Mesenchymal stem cell (in vitro differentiated cells and primary cell): Measurements from ENCODE around the gene RP2.
A peak's percentile ranks its signal among the peaks of the same experiment; 100 is the strongest.

ENCODE experiments used
- DNase-seq: peaks from one replicate; pipeline ENCODE4 v3.0.0-alpha.2; 2013
- H2AFZ ChIP-seq: one replicate; pipeline ENCODE4 v1.6.1; 2013; ENCODE audit warnings: low read depth, mild to moderate bottlenecking, control low read depth, inconsistent platforms, low read length, moderate library complexity
- H2AK5ac ChIP-seq: 2 replicates; pipeline ENCODE4 v1.6.1; 2013; ENCODE audit warnings: low read length, moderate library complexity, mild to moderate bottlenecking, inconsistent platforms; ENCODE audit not compliant: severe bottlenecking
- H2BK120ac ChIP-seq: one replicate; pipeline ENCODE4 v1.6.1; 2013; ENCODE audit warnings: low read depth, mild to moderate bottlenecking, inconsistent platforms, low read length, moderate library complexity
- H2BK12ac ChIP-seq, 2 experiments: one replicate each; pipeline ENCODE4 v1.6.1; 2013; ENCODE audit warnings: inconsistent platforms in 2 of 2, low read length in 2 of 2, mild to moderate bottlenecking in 2 of 2, moderate library complexity in 2 of 2, control low read depth in 1 of 2
- H2BK15ac ChIP-seq: one replicate; pipeline ENCODE4 v1.6.1; 2013; ENCODE audit warnings: mild to moderate bottlenecking, low read depth, inconsistent platforms; ENCODE audit not compliant: poor library complexity, severe bottlenecking
- H2BK5ac ChIP-seq: 2 replicates; pipeline ENCODE4 v1.6.1; 2013; ENCODE audit warnings: low read depth, mild to moderate bottlenecking, low read length, control low read depth, inconsistent platforms; ENCODE audit not compliant: poor library complexity, severe bottlenecking
- H3K14ac ChIP-seq, 2 experiments: one replicate each; pipeline ENCODE4 v1.6.1; 2013; ENCODE audit warnings: inconsistent platforms in 2 of 2, low read length in 2 of 2, control low read depth in 1 of 2, mild to moderate bottlenecking in 1 of 2, moderate library complexity in 1 of 2
- H3K18ac ChIP-seq, 2 experiments: one replicate each; pipeline ENCODE4 v1.6.1; 2013; ENCODE audit warnings: inconsistent platforms in 2 of 2, low read length in 2 of 2, control low read depth in 1 of 2, low read depth in 1 of 2, mild to moderate bottlenecking in 1 of 2
- H3K23ac ChIP-seq, 2 experiments: one replicate each; pipeline ENCODE4 v1.6.1; 2013; ENCODE audit warnings: inconsistent platforms in 2 of 2, low read length in 2 of 2, mild to moderate bottlenecking in 2 of 2, moderate library complexity in 2 of 2, control low read depth in 1 of 2
- H3K27ac ChIP-seq: 2 replicates; pipeline ENCODE4 v1.5.1; 2013; ENCODE audit warnings: mild to moderate bottlenecking, moderate library complexity, low read length, control low read depth, inconsistent platforms; ENCODE audit not compliant: poor library complexity, severe bottlenecking
- H3K27me3 ChIP-seq, 2 experiments: 2 replicates each; pipeline versions ENCODE4 v1.6.1 to v1.7.0; 2013; ENCODE audit warnings: low read length in 2 of 2, mild to moderate bottlenecking in 2 of 2, moderate library complexity in 2 of 2, control low read depth in 1 of 2, inconsistent platforms in 1 of 2; ENCODE audit not compliant: control insufficient read depth in 1 of 2, insufficient read depth in 1 of 2
- H3K36me3 ChIP-seq, 2 experiments: 2 replicates each; pipeline versions ENCODE4 v1.6.1 to v1.7.0; 2013; ENCODE audit warnings: low read length in 2 of 2, control low read depth in 1 of 2, inconsistent platforms in 1 of 2, low read depth in 1 of 2, mild to moderate bottlenecking in 1 of 2; ENCODE audit not compliant: insufficient read depth in 2 of 2, control insufficient read depth in 1 of 2
- H3K4ac ChIP-seq, 2 experiments: one replicate each; pipeline ENCODE4 v1.6.1; 2013; ENCODE audit warnings: inconsistent platforms in 2 of 2, low read length in 2 of 2, mild to moderate bottlenecking in 2 of 2, moderate library complexity in 2 of 2, control low read depth in 1 of 2, low read depth in 1 of 2
- H3K4me1 ChIP-seq: 2 replicates; pipeline ENCODE4 v1.6.1; 2013; ENCODE audit warnings: low read depth, low read length, control low read depth; ENCODE audit not compliant: control insufficient read depth, insufficient read depth
- H3K4me2 ChIP-seq: 2 replicates; pipeline ENCODE4 v1.6.1; 2013; ENCODE audit warnings: low read length, mild to moderate bottlenecking, inconsistent platforms; ENCODE audit not compliant: poor library complexity, severe bottlenecking
- H3K4me3 ChIP-seq, 2 experiments: 2 replicates each; pipeline versions ENCODE4 v1.5.1 to v1.7.0; 2013; ENCODE audit warnings: low read length in 2 of 2, mild to moderate bottlenecking in 2 of 2, control low read depth in 1 of 2, low read depth in 1 of 2; ENCODE audit not compliant: insufficient read depth in 1 of 2
- H3K79me1 ChIP-seq: replicated peaks from 2 replicates; pipeline ENCODE4 v1.6.1; 2013; ENCODE audit warnings: mild to moderate bottlenecking, control low read depth, low read length, inconsistent platforms; ENCODE audit not compliant: poor library complexity, severe bottlenecking
- H3K9ac ChIP-seq: 2 replicates; pipeline ENCODE4 v1.7.0; 2013; ENCODE audit warnings: mild to moderate bottlenecking, low read length, moderate library complexity
- H3K9me3 ChIP-seq: 2 replicates; pipeline ENCODE4 v1.7.0; 2013; ENCODE audit warnings: mild to moderate bottlenecking, low read length; ENCODE audit not compliant: control insufficient read depth
- H4K8ac ChIP-seq: one replicate; pipeline ENCODE4 v1.6.1; 2013; ENCODE audit warnings: inconsistent platforms, mild to moderate bottlenecking, low read length, moderate library complexity
- H4K91ac ChIP-seq: one replicate; pipeline ENCODE4 v1.6.1; 2013; ENCODE audit warnings: mild to moderate bottlenecking, low read length, inconsistent platforms
- WGBS: methylation state at CpG from one replicate; pipeline ENCODE4 v1.1.7; 2013; ENCODE audit warnings: mixed read lengths; 5-methylcytosine and 5-hydroxymethylcytosine counted together

RP2 gene

GRCh38 chrX:46844913-46845312 lies 8.1 kb downstream of the RP2 start:
- Histone ChIP-seq H3K18ac (no peak overlapping the region), H2AFZ (no peak overlapping the region), H3K14ac (no peak overlapping the region), H2AK5ac (no peak overlapping the region), H4K8ac (no peak overlapping the region), H2BK120ac (no peak overlapping the region), H3K4me1 (peaks cover 4% of the 10 kb centered on the region), H2BK12ac (no peak overlapping the region), H3K79me1 (no peaks in the 10 kb centered on the region), H4K91ac (no peak overlapping the region), H3K4ac (no peak overlapping the region), H3K23ac (no peak overlapping the region), H2BK15ac (no peak overlapping the region), H3K9me3 (peaks cover 6% of the 10 kb centered on the region), H2BK5ac (no peak overlapping the region), H3K36me3 (no peaks in the 10 kb centered on the region), H3K27me3 (no peaks in the 10 kb centered on the region), H3K27ac (no peak overlapping the region), H3K4me2 (no peak overlapping the region), H3K4me3 (no peak overlapping the region), H3K9ac (no peak overlapping the region)
- no peak for DNase-seq

DNA sequence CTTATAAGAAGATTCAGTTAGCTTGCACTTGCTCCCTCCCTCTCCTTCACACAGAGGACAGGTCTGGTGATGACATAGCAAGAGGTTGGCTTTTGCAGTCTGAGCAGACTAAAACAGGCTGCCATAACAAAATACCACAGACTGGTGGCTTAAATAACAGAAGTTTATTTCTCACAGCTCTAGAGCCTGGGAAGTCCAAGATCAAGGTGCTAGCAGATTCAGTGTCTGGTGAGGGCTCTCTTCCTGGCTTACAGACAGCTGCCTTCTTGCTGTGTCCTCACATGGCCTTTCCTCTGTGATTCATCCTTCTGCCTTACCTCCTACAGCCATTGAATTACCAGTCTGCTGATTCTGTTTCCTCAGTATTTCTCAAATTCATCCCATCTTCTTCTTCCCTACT lies 13.1 kb downstream of the RP2 start:
- Histone ChIP-seq H4K91ac (no peak overlapping the region), H4K8ac (no peak overlapping the region), H2AFZ (no peak overlapping the region), H3K4ac (no peak overlapping the region), H3K4me3 (no peak overlapping the region), H3K27ac (no peak overlapping the region), H3K14ac (no peak overlapping the region), H2BK120ac (no peak overlapping the region), H3K23ac (no peak overlapping the region), H3K9me3 (peaks cover 6% of the 10 kb centered on the region), H3K79me1 (peaks cover 4% of the 10 kb centered on the region), H3K4me1 (peaks cover 2% of the 10 kb centered on the region), H3K9ac (no peak overlapping the region), H3K36me3 (peaks cover 0 to 10% of the 10 kb centered on the region in 2 experiments), H2BK15ac (no peak overlapping the region), H3K27me3 (no peaks in the 10 kb centered on the region), H2BK5ac (no peak overlapping the region), H3K4me2 (no peak overlapping the region), H3K18ac (no peak overlapping the region), H2BK12ac (no peak overlapping the region), H2AK5ac (no peak overlapping the region)
- DNase-seq = peak; percentile 50

- Histone ChIP-seq H3K36me3 (peaks cover 0 to 11% of the 10 kb centered on the region in 2 experiments), H3K4me2 (no peak overlapping the region), H3K4me1 (peaks cover 2% of the 10 kb centered on the region), H2BK120ac (no peak overlapping the region), H4K91ac (no peak overlapping the region), H3K27ac (no peak overlapping the region), H3K4me3 (no peak overlapping the region), H3K23ac (no peak overlapping the region), H2BK5ac (no peak overlapping the region), H3K4ac (no peak overlapping the region), H3K27me3 (no peaks in the 10 kb centered on the region), H2BK12ac (no peak overlapping the region), H3K9ac (no peak overlapping the region), H3K9me3 (peaks cover 6% of the 10 kb centered on the region), H3K79me1 (peaks cover 4% of the 10 kb centered on the region), H2BK15ac (no peak overlapping the region), H2AK5ac (no peak overlapping the region), H4K8ac (no peak overlapping the region), H3K14ac (no peak overlapping the region), H3K18ac (no peak overlapping the region), H2AFZ (no peak overlapping the region)
- WGBS = 83% methylated on average over 1 of the region's 1 CpG
- no peak for DNase-seq
Measured at GRCh38 chrX:46850771-46851170, 13.9 kb downstream of the RP2 start.

GRCh38 chrX:46856483-46856882 lies 19.6 kb downstream of the RP2 start:
- Histone ChIP-seq H4K91ac (no peak overlapping the region), H3K4me1 (no peaks in the 10 kb centered on the region), H2BK12ac (no peak overlapping the region), H3K9ac (no peak overlapping the region), H3K36me3 (peaks cover 0 to 25% of the 10 kb centered on the region in 2 experiments), H3K18ac (no peak overlapping the region), H2BK5ac (no peak overlapping the region), H3K4me2 (no peak overlapping the region), H3K14ac (no peak overlapping the region), H3K9me3 (no peaks in the 10 kb centered on the region), H3K79me1 (peaks cover 4% of the 10 kb centered on the region), H2BK15ac (no peak overlapping the region), H2AK5ac (no peak overlapping the region), H4K8ac (no peak overlapping the region), H3K27ac (no peak overlapping the region), H3K4ac (no peak overlapping the region), H2AFZ (no peak overlapping the region), H2BK120ac (no peak overlapping the region), H3K23ac (no peak overlapping the region), H3K27me3 (no peaks in the 10 kb centered on the region), H3K4me3 (no peak overlapping the region)
- no peak for DNase-seq
